Measurements from ENCODE around the gene PSMD6.

PSMD6 gene

DNA sequence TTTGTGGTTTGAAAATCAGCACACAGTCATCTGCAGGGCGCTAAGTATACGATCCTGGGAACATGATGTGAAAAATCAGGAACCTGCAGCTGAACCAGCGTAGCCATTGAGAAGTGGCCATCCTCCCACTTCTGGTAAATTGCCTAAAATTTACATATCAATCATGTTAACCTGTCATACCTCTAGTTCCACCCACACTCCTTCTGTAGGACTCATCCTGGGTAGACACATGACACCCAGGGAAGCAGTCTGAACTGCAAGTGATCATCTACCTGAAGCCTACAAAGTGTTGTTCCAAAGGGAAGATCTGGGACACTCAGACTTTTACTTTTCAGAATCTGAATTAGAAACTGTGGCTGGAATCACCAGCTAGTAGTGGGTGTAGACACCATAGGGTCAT is 5.5 kb upstream of the PSMD6 start:
- Histone ChIP-seq H3K9ac (ENCODE audit: low read length) (no peak overlapping the region), H4K20me1 (ENCODE audit: low read depth, low read length) (no peaks in the 10 kb centered on the region), H3K27ac (ENCODE audit: low read depth, low read length) (no peak overlapping the region), H3K4me3 (ENCODE audit: insufficient read depth, low read length, poor library complexity, severe bottlenecking) (no peak overlapping the region), H3K9me3 (ENCODE audit: insufficient read depth, low read length) (no peaks in the 10 kb centered on the region), H3F3A (ENCODE audit: insufficient read depth) (no peaks in the 10 kb centered on the region), H3K79me2 (ENCODE audit: insufficient read depth, low read length) (no peaks in the 10 kb centered on the region; the same call in 1 of the 2 replicates), H3K27me3 (ENCODE audit: low read length) (no peaks in the 10 kb centered on the region), H3K36me3 (ENCODE audit: low read length) (no peaks in the 10 kb centered on the region), H2AFZ (ENCODE audit: low read depth, low read length, severe bottlenecking) (no peak overlapping the region), H3K4me2 (ENCODE audit: low read depth, low read length, poor library complexity, severe bottlenecking) (no peak overlapping the region), H3K9me2 (replicated peaks; ENCODE audit: insufficient read depth, low read length) (no peaks in the 10 kb centered on the region)
- TF ChIP-seq CTCF (IDR thresholded peaks at IDR 0.05; ENCODE audit: insufficient read depth, low read length, poor library complexity, severe bottlenecking), result no peak
- TF ChIP-seq EZH2phosphoT487 (conservative IDR thresholded peaks at IDR 0.05; ENCODE audit: low read length), result no peak

GRCh38 chr3:64027658-64028057 is 4.4 kb upstream of the PSMD6 start:
- Histone ChIP-seq H3K9me3 (ENCODE audit: insufficient read depth, low read length) (no peaks in the 10 kb centered on the region), H3K9ac (ENCODE audit: low read length) (no peak overlapping the region), H3K4me3 (ENCODE audit: insufficient read depth, low read length, poor library complexity, severe bottlenecking) (no peak overlapping the region), H3K9me2 (replicated peaks; ENCODE audit: insufficient read depth, low read length) (no peaks in the 10 kb centered on the region), H3K27ac (ENCODE audit: low read depth, low read length) (no peak overlapping the region), H4K20me1 (ENCODE audit: low read depth, low read length) (no peaks in the 10 kb centered on the region; the same call in 1 of the 2 replicates), H2AFZ (ENCODE audit: low read depth, low read length, severe bottlenecking) (no peak overlapping the region), H3K4me2 (ENCODE audit: low read depth, low read length, poor library complexity, severe bottlenecking) (no peak overlapping the region), H3F3A (ENCODE audit: insufficient read depth) (no peaks in the 10 kb centered on the region), H3K36me3 (ENCODE audit: low read length) (no peaks in the 10 kb centered on the region), H3K27me3 (ENCODE audit: low read length) (no peaks in the 10 kb centered on the region), H3K79me2 (ENCODE audit: insufficient read depth, low read length) (peaks cover 4% of the 10 kb centered on the region)
- TF ChIP-seq EZH2phosphoT487 (conservative IDR thresholded peaks at IDR 0.05; ENCODE audit: low read length) (no peak), CTCF (IDR thresholded peaks at IDR 0.05; ENCODE audit: insufficient read depth, low read length, poor library complexity, severe bottlenecking) (no peak)

GRCh38 chr3:64026346-64026745 is 3.1 kb upstream of the PSMD6 start:
- Histone ChIP-seq H3K36me3 (ENCODE audit: low read length) (peaks cover 3% of the 10 kb centered on the region; the same call in 1 of the 2 replicates), H3K79me2 (ENCODE audit: insufficient read depth, low read length) (peaks cover 17% of the 10 kb centered on the region), H2AFZ (ENCODE audit: low read depth, low read length, severe bottlenecking) (no peak overlapping the region), H3K4me2 (ENCODE audit: low read depth, low read length, poor library complexity, severe bottlenecking) (no peak overlapping the region), H3K27ac (ENCODE audit: low read depth, low read length) (no peak overlapping the region), H3K9me2 (replicated peaks; ENCODE audit: insufficient read depth, low read length) (no peaks in the 10 kb centered on the region), H3K9me3 (ENCODE audit: insufficient read depth, low read length) (no peaks in the 10 kb centered on the region), H3K27me3 (ENCODE audit: low read length) (no peaks in the 10 kb centered on the region), H4K20me1 (ENCODE audit: low read depth, low read length) (no peaks in the 10 kb centered on the region; the same call in 1 of the 2 replicates), H3K4me3 (ENCODE audit: insufficient read depth, low read length, poor library complexity, severe bottlenecking) (no peak overlapping the region), H3F3A (ENCODE audit: insufficient read depth) (0 out of 2 replicates have a peak, but pooled peaks cover 3% of the 10 kb centered on the region), H3K9ac (ENCODE audit: low read length) (no peak overlapping the region)
- no peak for TF ChIP-seq CTCF (IDR thresholded peaks at IDR 0.05; ENCODE audit: insufficient read depth, low read length, poor library complexity, severe bottlenecking)
- no peak for TF ChIP-seq EZH2phosphoT487 (conservative IDR thresholded peaks at IDR 0.05; ENCODE audit: low read length)
